Ramos (cell line): Measurements from ENCODE around the gene PSEN2.
"Not testable (repeated sequence)": the region's sequence is repeated elsewhere in the genome, so short reads cannot be mapped to it uniquely, and the experiment has no call there.

Experiments used
- in situ Hi-C: fragments of 300-500 bp; cut with MboI; formaldehyde crosslinking; loops from one replicate; pipeline ENCODE4 v1.14.3; 2022; ENCODE audit warnings: low sequenced_read_pairs; ENCODE audit not compliant: unreplicated experiment

Gene PSEN2

DNA sequence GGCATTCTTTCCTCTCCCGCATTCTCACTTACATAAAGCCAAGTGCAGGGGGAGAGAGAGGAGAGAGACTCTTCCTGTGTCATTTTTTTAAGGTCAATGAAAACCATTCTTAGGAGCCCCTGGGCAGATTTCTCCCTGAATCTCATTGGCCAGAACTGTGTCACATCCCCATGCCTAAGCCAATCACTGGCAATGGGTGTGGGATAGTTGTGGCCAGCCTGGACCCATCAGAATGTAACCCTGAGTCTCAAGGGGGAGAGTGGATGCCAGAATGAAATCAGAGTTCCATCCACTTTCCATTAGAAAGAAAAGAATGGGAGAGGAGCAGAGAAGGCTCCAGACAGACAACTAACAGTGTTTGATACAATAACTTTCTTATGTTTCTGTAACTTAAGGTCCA lies 38.5 kb downstream of the PSEN2 start:
- in situ Hi-C loops: no loop called here

DNA sequence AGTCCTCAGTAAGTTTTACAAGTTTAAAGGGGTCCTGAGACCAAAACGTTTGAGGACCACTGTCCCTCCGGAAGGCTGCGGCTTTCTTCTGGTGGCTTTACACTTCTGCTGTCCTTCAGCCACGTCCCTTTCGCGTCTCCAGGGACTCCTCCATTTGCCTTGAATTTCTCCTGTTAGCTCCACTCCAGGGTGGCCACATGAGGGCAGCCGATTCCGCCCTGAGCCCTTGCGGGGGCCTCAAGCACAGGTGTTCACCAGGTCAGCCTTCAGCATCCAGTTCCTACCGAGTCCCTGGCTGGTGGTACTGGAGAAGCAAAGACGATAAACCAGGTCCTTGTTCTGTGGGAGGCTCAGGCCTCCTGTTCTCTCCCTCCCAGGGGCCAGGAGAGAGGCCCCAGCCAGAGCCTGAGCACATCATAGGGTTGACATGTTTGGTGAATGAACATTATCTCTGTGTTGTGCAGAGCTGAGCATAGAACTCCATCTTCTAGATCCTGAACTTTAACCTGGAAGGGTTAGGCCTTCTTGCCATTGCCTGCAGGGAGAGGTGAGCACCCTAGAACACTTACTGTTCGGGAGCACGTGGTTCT lies 42.3 kb downstream of the PSEN2 start:
- in situ Hi-C loops: no loop called here

DNA sequence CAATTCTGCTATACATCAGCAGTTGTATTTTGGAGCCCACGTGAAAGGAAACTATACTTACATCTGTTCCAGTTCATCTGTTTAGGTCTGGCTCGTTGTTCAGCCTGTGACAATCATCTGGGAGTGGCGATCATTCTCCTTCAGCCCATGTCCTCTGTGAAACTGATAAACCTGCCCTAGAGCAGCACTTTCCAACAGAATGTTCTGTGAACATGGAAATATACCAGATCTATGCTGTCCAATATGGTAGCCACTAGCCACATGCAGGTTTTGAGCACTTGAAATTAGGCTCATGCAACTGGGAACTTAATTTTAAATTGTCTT lies 45.2 kb downstream of the PSEN2 start:
- in situ Hi-C loops: no loop called here

DNA sequence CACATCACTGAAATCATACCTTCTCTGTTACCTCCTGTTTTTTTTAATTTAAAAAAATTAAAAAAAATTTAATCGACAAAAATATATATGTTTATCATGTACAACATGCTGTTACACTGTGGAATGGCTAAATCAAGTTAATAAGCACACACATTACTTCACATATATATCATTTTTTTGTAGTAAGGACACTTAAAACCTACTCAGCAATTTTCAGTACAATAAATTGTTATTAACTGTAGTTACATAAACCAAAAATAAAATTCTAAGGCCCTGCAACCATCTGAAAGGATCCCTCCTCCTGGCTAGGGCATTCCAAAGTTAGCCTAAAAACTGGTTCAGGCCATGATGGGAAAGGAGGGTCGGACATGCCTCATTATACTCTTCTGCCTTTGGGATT lies 46.1 kb downstream of the PSEN2 start:
- in situ Hi-C loops: no loop called here

DNA sequence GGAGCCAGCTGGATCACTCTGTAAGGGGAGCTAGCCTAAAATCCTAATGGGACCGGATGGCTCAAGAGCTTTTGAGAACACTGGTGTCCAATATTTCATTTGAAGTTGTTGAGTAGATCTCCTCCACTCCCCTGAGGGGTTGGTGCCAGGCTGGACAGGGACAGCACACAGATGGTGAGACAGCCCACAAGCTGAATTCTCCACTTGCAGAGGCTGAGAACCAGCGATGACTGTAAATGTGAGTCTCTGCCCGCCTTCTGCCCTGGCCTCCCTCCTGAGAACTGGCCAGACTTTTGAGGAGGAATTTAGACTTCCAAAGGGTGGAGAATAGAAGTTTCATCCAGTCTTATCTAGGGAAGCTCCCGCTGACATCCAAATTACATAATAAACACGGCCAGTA lies 49.2 kb downstream of the PSEN2 start:
- in situ Hi-C loops: no loop called here

DNA sequence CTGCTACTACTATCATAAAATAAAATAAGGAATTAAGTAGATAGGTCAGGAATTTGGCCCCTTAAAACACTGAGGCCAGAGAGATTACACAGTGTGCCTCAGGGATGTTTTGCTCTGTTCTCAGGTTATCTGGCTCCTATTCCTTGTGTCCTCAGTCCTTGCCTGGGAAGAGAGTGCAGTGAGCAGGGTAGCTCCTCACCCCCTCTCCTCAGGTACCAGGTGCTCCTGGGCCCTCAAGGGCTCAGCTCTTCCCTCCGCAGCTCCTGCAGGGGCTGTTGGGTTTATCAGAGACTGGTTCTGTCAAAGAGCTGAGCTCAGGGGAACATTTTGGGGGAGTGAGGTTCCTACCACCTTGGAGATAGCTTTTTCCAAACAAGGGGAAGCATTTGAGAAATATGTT lies 49.6 kb downstream of the PSEN2 start:
- in situ Hi-C loops: no loop called here

DNA sequence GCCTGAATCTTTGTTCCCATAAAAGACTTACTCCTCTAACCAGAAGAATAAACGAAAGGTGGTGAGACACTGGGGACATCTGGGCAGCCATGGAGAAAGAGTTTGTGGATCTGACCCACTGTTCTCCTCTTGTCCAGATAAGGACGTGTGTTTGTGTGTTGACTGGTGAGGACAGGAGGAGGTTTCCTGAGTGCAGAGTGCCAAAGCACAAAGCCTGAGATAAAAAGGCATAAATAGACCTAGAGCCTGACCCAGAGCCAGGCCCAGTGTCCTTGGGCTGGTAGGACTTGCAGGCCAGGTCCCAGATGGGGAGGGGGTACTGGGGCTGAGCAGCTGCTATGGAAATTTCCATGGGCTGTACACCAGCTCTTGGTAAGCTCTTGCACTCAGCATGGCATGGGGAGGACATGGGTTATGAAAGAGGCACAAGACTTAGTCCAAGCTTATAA lies 50.1 kb downstream of the PSEN2 start:
- in situ Hi-C loops: no loop called here

DNA sequence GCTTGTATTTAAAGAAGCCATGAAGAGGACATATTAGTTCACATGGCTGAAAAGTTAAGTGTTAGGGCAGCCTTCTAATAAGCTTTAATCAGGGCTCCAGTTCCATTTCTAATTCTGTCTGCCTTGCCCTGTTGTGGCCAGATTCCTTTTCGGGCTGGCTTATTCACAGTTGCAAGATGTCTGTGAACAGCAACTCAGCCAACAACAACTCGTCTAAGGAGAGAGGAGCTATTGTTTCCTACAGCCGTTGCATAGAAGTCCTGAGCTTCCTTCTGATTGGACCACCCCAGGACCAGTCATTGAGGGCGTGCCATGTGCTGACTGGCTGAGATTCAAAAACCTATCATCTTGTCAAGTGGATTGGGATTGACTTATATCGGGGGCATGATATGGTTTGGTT lies 51.1 kb downstream of the PSEN2 start:
- in situ Hi-C loops: no loop called here

DNA sequence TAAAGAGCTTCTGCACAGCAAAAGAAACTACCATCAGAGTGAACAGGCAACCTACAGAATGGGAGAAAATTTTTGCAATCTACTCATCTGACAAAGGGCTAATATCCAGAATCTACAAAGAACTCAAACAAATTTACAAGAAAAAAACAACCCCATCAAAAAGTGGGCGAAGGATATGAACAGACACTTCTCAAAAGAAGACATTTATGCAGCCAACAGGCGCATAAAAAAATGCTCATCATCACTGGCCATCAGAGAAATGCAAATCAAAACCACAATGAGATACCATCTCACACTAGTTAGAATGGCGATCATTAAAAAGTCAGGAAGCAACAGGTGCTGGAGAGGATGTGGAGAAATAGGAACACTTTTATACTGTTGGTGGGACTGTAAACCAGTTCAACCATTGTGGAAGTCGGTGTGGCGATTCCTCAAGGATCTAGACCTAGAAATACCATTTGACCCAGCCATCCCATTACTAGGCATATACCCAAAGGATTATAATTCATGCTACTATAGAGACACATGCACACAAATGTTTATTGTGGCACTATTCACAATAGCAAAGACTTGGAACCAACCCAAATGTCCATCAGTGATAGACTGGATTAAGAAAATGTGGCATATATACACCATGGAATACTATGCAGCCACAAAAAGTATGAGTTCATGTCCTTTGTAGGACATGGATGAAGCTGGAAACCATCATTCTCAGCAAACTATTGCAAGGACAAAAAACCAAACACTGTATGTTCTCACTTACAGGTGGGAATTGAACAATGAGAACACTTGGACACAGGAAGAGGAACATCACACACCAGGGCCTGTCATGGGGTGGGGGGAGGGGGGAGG lies 59.1 kb downstream of the PSEN2 start:
- in situ Hi-C loops: not testable (repeated sequence)

DNA sequence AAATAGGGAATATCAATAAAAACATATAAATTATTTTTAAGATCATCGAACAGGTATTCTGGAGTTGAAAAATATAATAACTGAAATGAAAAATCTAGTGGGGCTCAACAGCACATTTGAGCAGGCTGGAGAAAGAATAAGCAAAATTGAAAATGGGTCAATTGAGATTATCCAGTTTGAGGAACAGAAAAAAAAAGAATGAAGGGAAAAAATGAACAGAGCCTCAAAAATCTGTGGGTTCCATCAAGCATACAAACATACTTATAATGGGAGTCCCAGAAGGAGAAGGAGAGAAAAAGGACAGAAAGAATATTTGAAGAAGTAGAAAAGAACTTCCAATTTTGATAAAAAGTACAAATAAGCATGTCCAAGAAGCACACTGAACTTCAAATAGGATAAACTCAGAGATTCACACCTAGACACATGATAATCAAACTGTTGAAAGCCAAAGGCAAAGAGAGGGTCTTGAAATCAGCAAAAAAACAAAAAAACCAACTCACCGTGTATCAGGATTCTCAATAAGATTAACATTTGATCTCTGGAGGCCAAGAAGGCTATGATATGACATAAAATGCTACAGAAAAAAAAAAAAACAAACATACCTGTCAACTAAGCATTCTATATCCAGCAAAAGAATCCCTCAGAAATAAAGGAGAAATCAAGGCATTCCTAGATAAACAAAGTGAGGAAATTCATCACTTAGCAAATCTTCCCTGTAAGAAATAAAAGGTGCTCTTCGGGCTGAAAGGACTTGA lies 64.2 kb downstream of the PSEN2 start:
- in situ Hi-C loops: no loop called here

DNA sequence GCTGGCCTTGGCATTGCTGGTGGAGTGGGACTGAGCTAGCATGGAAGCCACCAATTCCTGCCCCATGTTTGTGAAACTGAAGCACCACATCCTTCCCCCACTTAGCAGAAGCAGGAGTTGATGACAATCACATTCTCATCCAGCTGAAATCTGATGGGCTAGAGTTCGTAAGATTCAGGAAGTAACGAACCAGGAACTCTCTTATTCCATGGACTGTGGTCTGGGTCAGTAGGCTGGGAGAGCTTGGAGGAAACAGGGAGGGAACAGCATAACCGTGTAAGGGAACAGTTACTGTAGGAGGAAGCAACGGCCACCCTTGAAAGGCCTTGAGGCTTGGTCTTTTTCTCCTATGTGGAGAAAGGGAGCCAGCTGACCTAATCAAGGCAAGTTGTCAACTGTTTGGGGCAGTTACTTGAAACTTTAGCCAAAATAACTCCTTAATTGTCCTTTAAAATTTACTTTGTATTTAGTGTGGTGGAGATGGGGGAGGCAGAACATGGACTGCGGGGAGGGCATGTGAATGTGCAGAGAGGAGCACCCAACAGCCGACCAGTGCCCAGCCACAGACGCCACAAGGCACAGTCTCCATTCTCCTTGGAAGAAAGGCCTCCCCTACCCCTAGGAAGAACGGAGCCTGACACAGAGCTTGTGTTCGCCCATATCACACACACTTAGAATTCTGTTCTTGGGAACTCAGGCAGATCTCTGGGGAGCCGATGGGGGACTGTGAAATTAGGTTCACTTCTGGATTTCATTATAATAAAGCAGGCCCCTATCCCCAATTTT lies 67.7 kb downstream of the PSEN2 start:
- in situ Hi-C loops: no loop called here

DNA sequence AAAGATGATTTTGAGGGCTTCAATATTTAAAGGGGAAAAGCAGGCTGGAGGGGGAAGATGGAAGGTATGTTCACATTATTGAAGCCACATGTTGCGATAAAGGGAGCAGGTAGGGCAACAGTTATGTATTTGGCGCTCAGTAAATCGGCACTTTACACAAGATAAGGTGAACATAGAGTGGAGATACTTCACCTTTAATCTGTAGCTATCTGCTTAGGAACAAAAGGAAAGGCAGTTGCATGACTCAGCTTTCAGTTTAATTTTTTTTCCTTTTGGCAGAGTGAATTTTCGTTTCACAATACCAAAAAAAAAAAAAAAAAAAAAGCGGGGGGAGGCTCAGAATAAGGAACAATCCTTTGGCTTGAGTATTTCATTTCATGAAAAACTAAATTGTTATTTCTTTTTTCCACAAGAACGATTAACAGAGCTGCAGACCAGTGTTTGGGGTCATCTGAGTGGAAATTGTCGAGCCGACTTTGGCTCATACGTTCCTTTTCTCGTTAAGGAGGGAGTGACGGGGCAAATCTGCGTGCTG lies 68.6 kb downstream of the PSEN2 start:
- in situ Hi-C loops: no loop called here

DNA sequence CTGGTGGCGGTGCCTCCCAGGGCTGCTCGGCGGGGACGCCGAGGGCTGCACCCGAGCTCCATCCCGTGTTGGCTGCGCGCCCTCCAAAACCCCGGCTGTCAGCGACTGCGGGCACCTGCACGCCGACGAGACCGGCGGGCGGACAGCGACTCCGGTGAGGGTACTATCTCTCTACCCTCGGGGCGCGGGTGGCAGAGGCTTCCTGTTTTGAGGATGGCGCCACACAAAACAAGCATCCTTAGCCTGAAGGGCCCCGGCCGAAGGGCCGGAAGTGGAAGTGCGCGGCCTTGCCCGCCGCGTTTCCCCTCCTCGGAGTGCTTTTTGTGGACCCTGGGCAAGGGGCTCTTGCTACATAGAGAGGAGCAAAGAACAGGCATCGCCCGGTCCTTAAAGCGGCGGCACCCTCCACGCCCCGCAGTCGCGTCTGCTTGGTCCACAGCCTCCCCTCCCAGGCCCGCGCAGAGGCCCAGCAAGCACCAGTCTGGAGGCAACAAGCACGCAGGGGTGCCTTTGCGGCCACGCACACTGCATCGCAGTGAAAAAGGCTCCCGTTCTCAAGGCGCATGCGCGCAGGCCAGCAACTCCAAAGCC lies 69.1 kb downstream of the PSEN2 start:
- in situ Hi-C loops: no loop called here

DNA sequence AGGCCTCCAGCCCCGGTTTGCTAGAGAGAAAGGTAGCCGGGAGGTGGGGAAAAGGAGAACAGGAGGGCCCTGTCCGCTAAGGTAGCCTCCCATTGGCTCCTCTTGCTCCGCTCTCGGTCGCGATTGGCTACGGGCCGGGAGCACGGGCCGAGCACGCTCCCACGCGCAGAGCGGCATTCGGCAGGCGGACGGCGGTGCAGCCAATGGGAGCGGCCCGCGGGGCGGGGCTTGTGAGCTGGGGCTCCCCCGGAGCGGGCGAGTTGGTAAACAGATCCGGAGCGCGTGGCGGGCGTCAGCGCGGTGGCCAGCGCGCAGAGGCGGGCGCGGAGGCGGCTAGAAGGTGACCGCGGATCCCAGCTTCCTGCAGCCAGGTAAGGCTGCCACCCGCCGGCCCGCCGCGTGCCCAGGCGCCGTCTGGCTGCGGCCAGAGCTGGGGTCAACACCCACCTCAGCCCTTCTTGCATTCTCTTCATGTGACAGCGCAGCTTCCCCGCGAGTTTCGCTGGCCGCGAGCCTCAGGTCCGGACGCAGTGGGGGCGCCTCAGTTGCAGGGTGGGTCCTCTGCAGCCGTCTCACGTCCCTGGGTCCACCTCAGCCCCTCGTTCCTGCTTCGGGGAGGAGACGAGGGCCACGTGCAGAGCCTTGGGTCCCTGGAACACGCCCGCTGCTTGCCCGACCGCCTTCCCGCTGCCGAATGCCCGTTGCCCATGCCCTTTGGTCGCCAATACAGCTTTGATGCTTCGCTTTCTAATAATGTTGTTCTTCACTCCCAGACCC lies 69.8 kb downstream of the PSEN2 start, which contains the start of gene COQ8A:
COQ8A (plus strand) TSS at position 266 of the 777 bp plus-strand sequence. CDS start 21,092 bp downstream, outside the sequence.
- in situ Hi-C loops: no loop called here

DNA sequence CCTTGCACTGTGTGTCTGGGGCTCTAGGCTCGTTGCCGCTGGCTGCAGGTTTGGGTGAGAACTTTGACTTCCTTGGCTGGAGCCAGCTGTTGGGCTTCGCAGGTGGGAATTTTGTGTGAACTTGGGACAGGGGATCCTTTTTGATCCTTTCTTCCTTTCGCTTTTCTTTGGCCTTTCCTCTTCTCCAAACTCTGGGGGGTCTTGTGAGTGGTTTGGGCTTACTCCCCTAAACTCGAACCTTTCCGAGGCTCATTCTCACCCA lies 70.3 kb downstream of the PSEN2 start:
- in situ Hi-C loops: no loop called here

DNA sequence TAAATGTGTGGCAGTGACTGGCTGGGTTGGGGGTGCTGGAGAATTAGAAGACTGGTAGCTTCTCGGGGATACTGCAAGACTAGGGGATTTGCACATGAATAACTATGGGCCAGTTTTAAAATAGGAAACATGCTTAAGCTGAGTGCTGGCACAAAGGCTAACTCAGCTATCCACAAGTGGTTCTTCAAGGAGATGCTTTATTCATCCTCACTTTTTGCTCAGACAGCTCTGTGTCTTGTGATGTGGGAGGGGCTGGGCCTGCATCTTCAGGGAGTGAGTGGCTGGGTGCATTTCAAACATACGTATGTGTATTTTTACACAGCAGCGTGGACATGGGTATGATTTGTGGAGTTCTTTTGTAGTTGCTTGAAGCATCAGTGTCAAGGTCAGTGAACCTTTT lies 72.0 kb downstream of the PSEN2 start:
- in situ Hi-C loops: no loop called here

DNA sequence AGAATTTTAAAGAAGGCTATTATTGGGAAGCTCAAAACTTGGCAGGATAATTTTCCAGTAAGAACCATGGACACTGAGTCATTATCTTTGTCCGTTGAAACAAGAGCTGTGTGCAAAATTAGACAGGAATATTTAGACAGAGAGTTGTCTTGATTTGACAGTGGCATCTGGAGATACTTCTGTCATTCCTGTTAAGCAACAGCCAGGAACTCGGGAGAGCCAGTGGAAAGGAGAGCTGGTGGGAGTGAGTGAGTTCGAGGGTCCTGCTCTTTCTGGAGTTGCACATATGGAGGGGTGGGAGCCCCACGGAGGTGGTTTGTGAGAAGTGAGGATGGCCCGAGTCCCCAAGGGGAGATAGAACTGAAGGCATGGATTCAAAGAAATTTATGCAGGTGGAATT lies 72.7 kb downstream of the PSEN2 start:
- in situ Hi-C loops: no loop called here

DNA sequence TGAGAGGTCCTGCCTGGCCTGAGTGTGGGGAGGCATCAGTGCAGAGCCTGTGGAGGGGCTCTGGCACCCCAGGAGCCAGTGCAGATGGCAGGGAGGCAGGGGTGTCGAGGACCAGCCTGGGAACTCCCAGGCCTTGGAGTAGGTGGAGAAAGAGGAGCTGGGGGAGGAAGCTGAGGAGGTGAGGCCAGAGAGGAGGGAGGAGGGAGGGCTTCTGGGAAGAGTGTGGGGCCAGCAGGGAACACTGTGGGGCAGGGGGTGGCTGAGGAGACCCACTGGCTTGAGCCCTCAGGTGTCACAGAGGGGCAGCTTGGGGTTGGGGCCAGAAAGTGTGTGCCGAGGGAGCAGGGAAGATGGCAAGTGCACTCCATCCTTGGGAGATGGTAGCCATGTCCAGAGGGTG lies 73.5 kb downstream of the PSEN2 start:
- in situ Hi-C loops: no loop called here

DNA sequence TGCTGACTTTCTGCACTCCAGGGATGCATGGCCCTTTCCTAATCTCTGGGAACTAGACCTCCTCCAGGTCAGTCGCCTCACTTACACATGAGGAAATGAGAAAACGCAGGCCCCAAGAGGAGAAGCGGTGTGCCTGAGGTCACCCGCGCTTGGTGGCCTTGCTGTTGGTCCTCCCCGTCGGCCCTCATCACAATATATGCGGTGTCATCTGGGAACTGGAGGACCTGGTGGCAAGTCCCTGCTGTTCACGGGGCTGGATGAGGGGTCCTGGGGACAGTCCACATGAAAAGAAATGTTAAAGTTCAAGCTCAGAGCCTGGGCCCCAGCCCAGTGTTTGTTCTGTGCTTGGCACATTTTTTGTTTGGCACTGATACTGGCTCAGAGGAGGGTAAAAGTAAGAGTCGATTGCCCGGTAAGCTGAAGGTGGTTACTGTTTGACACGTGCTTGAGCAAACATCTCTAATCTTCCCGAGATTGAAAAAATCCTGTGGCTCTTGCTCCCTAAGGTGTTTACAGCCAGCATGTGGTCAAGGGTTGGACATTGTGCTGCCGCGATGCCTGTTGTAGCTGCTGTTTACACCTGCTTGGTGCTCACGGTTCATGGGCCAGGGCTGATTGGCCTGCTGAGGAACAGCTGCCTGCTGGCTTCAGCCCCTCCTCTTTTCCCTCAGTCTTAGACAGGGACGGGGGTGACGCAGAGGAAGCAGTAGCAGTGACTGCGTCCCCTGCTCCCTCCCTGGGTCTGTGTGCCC lies 74.9 kb downstream of the PSEN2 start:
- in situ Hi-C loops: no loop called here
